ENCODE data around the gene PFKFB4.

PFKFB4 gene

GRCh38 chr3:48556796-48557626, at the start of gene PFKFB4:
Gene PFKFB4 (minus strand): TSS chr3:48556803. CDS start chr3:48556777, 26 bp downstream.
- DNase-seq = peak; percentile 98 to 99

- DNase-seq = no peak
These were observed 45.0 kb upstream of the PFKFB4 start for GRCh38 chr3:48601622-48601994.

GRCh38 chr3:48600711-48601621, 44.4 kb upstream of the PFKFB4 start:
- DNase-seq = no peak

- DNase-seq = no peak
These were observed 43.1 kb upstream of the PFKFB4 start for GRCh38 chr3:48599509-48600285.

- no peak for DNase-seq
These were observed 42.5 kb upstream of the PFKFB4 start for GRCh38 chr3:48599077-48599501.

- no peak for DNase-seq
These were observed 41.9 kb upstream of the PFKFB4 start for GRCh38 chr3:48598323-48599076.

GRCh38 chr3:48597408-48597800, 40.8 kb upstream of the PFKFB4 start:
- DNase-seq = no peak

- DNase-seq = no peak
These were observed 40.2 kb upstream of the PFKFB4 start for GRCh38 chr3:48596676-48597407.

GRCh38 chr3:48596157-48596556, 39.6 kb upstream of the PFKFB4 start:
- no peak for DNase-seq

- DNase-seq = peak; percentile 13 to 38
These were observed 39.0 kb upstream of the PFKFB4 start for GRCh38 chr3:48595526-48596121.

- DNase-seq = no peak
These were observed 38.5 kb upstream of the PFKFB4 start, which contains the start of gene COL7A1 for GRCh38 chr3:48595075-48595525. Gene COL7A1 (minus strand): TSS chr3:48595329. CDS start chr3:48595159, 170 bp downstream.

- no peak for DNase-seq
These were observed 37.9 kb upstream of the PFKFB4 start for GRCh38 chr3:48594417-48595049.

- DNase-seq = no peak
These were observed 36.7 kb upstream of the PFKFB4 start for GRCh38 chr3:48593337-48593736.

GRCh38 chr3:48592519-48593087, 36.0 kb upstream of the PFKFB4 start:
- DNase-seq = no peak

- no peak for DNase-seq
These were observed 35.4 kb upstream of the PFKFB4 start for GRCh38 chr3:48591886-48592518.

GRCh38 chr3:48591436-48591835, 34.8 kb upstream of the PFKFB4 start:
- DNase-seq = no peak

- no peak for DNase-seq
These were observed 31.6 kb upstream of the PFKFB4 start for GRCh38 chr3:48588230-48588629.

- no peak for DNase-seq
These were observed 31.1 kb upstream of the PFKFB4 start for GRCh38 chr3:48587686-48588085.

- DNase-seq = no peak
These were observed 28.8 kb upstream of the PFKFB4 start for GRCh38 chr3:48585411-48585810.

Data from inflammatory macrophage treated with lipopolysaccharide for 1 hour (primary cell).